Activated effector memory CD4-positive, alpha-beta T cell treated with Interleukin-2 at 50 U/mL for 16 hours (primary cell): ENCODE results near the gene TMEM198.

Source experiments
- DNase-seq: peaks from one replicate; pipeline ENCODE4 v3.0.0-alpha.2; 2020

Gene TMEM198

DNA sequence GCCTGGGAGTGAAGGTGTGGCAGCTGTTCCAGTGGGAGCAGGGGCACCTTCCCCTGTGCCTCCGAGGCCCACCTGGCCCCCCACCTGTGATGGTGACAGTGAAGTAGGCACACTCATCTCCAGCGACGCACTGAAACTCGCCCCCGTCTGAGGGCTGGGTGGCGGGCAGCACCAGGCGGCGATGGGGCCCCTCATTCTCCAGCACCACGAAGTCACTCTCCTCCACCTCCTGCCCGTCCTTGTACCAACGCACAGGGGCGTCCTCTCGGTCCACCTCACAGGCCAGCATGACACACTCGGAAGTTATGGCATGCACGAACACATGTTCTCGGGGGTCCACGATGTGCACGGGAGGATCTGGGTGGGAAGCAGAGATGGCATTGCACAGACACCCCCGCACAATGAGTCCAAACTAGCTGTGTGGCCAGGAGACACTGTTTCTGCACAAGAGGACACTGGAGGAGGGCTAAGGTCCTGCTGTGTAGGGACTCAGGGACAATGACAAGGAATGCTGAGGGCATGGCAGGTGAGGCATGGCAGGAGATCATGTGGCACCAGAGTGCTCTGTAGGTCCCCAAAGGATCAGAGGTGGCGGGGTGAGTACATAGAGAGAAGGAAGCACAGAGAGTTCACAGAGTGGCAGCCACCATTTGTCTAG is 19.6 kb downstream of the TMEM198 start:
- no peak for DNase-seq

DNA sequence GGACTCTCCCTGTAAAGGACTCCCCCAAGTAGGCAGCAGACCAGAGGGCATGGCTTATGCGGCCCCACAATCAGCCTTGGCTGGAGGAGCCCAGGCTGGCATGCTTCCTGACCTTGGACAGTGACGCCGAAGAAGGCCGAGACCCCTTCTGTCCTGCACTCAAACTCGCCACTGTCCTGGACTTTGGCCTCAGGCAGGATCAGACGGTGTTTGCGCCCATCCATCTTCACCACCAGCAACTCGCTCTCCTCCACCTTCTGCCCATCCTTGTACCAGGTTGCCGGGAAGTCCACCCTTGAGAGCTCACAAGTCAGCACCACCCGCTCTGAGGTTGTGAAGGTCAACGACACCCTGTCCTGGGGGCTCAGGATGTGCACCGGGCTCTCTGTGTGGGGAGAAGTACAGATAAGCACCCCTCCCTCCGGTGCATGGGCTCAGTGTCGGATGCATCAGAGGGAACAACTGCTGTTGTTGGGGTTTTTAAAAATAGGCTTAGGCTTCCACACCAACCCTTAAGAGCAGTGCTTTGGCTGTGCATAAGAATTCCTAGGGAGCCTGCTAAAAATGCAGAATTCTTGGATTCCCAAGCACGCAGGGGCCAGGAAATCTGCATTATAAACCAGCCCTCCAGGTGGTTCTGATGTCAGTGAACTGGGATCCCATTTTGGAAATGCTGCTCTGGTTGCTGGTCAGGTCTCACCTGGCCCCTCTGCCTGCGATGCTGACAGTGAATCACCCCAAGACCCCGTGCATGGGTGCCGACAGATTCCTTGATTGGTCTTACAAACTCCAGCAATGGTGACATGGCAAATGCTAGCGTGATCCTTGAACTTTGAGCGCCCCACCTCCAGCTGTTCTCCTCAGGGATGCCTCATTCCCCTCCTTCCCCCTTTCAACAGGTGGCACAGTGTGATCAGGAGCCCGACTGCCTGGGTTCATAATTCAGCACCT is 21.6 kb downstream of the TMEM198 start:
- no peak for DNase-seq

DNA sequence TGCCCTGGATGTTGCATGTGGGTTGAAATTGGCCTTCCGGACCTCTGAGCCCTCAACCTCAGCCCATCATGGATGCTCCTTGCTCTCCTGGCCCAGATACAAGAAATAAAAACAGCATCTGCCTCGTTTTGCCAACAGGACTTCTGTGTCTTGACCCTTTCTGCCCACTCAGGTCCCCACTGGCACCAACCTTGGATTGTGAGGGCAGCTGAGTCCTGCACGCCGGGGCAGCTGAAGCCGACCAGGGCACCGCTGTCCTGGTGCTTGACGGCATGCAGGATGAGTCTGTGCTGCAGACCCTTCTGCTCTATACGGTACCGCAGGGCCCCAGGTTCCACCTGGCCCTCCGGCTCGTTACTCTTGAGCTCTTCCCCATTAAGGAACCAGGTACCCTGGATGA is 22.8 kb downstream of the TMEM198 start:
- DNase-seq, result no peak

DNA sequence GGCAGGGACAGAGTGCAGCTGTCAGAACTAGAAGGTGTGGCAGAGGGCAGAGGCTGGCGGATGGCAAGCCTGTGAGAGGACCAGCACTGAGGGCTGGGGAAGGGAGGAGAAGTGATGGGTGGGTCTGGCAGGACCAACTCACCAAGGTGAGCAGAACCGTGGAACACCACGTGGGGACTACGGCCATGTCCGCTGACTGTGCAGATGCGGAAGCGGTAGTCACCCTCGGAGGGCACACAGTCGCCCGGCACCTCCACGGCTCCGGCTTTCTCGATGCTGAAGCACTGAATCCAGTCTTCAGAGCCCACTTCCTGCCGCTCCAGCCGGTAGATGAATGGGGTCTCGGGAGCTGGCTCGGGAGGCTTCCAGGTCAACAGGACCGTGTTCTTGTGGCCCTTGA is 23.3 kb downstream of the TMEM198 start:
- DNase-seq, result no peak

DNA sequence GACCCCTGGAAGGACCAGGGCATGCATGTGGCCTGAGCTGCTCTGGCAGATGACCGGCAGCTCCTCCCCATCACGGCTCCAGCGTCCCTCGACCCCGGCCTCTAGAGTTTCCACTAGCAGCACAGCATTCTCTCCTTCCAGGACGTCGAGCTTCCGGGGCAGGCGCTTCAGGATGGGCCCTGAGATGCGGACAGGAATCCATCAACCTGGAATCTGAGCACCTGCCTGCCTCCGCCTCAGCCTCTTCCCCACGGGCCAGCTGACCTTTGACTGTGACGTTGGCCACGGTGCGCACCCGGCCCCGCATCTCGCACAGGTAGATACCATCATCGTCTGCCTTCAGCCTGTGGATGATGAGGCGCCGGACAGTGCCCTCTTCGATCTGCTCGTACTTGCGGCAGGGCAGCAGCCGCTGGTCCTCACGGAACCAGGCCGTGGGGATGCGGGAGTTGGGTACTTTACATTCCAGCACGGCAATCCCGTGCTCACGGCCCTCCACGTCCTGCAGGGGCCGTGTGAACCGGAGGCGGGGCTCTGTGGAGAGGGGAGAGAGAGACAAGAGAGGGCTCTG is 24.0 kb downstream of the TMEM198 start:
- DNase-seq, result no peak

DNA sequence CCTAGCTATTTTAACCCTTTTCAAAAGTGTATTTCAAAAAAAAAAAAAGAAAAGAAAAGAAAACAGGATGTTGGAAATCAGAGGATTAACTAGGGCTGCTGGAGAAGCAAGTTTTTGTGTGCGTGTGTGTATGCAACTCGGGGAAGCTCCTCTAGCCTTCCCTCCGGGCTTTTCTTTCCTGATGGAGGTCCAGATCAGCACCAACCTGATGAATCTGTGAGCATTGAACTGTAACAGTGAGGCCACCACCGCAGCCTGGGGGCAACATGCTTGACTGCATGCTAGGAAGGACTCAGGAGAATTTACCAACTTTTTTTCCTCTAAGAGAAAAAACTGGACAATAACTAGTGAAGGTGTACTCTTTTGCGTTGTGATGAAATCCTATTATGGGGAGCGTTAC is 25.2 kb downstream of the TMEM198 start:
- no peak for DNase-seq

DNA sequence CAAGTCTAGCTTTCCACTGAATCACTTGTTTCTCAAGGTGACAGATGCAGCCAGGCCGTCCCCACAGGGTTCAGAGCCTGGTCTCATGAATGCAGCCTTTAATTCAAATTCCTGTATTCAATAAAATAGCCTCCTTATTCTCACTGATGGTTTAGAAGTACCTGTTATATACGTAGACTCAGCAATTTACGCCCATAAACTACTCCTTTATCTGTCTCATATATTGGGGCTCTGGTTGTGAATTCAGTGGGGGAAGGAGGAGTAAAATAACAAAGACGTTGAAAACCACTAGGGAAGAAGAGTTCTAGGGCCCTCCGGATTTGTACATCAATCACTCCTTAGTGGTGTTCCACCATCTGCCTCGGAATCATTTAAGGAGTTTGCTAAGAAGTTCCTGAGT is 25.8 kb downstream of the TMEM198 start:
- DNase-seq, result no peak

DNA sequence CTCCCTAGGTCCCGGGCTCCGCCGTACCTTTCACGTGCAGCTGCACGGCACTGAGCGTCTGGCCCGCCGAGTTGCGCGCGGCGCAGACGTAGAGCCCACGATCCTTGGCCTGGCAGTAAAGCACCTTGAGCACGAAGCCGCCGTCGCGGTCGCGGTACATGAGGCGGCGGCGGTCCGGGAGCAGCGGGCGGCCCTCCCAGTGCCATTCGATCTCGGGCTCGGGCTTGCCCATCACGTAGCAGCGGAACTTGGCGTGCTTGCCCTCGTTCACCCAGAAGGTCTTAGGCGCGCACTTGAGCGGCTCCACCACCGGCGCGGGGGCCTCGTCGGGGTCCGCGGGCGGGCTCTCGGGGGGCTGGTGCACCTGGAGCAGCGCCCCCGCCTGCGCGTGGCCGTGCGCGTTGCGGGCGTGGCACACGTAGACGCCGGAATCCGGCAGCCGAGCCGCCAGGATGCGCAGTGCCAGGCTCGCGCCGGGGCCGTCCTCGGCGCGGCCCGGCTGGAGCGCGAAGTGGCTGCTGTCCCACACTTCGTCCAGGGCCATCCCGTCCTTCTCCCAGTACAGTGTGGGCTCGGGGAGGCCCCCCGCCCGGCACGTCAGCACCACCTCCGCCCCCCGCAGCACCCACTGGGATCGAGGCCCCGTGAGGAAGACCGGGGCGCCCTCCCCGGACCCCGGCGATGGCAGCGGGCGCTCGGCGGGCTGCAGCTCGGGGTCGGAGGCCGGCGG is 26.5 kb downstream of the TMEM198 start:
- no peak for DNase-seq

DNA sequence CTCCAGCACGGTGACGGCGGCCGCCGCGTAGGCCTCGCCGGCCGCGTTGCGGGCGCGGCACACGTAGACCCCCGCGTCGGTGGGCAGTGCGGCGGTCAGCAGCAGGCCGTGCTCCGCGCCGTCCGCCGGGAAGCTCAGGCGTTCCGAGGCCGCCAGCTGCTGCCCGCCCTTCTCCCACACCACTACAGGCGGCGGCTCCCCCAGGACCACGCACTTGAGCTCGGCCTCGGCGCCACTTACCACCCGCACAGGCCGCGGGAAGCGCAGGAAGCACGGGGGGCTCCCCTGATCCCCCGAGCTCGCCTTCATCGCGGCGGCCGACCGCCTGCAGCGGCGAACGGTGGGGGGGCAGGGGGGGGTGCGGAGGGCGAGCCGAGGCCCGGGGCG is 27.1 kb downstream of the TMEM198 start:
- no peak for DNase-seq

DNA sequence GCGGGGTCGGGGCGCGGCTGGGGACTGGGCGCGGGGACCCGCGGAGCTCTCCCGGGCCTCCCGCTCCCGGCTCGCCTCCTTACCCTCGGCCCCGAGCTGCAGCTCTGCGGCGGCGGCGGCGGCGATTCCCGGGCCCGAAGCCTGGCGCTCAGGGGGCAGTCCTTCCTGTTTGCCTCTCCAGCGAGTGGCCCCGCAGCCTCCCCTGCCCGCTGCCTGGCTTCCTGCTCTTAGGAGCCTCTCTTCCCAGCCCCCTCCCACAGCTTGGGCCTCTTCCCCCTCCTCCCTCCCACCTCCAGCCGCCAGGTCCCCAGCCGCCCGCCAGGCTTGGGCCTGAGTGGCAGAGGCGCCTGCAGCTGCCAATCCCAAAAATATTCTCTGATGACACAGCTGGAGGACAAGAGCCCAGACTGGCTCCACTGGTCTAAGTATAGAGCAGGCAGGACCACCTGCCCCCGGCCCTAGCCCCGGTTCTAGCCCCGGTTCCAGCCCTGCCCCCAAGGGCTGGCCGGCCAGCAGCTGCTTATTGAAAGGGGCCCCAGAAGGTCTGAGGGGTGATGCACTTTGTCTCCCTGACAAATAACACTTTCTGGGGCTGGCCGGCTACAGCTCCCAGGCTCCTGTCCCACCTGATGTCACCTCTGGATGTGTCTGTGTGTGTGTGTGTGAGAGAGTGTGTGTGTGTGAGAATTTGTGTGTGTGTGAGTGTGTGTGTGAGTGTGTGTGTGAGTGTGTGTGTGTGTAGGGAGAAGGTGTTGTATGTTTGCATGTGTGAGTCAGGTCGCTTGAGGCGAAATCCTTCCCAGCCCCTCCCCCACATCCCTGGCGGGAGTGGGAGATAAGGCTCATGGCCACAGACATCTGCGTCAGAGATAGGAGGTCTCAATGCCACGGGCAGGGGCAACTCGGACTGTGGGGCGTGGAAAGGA is 27.7 kb downstream of the TMEM198 start, which contains the start of gene OBSL1:
TSS of gene OBSL1 (minus strand) at position 229 of the 926 bp plus-strand sequence. CDS start 307 bp downstream, outside the sequence.
- DNase-seq, result no peak

DNA sequence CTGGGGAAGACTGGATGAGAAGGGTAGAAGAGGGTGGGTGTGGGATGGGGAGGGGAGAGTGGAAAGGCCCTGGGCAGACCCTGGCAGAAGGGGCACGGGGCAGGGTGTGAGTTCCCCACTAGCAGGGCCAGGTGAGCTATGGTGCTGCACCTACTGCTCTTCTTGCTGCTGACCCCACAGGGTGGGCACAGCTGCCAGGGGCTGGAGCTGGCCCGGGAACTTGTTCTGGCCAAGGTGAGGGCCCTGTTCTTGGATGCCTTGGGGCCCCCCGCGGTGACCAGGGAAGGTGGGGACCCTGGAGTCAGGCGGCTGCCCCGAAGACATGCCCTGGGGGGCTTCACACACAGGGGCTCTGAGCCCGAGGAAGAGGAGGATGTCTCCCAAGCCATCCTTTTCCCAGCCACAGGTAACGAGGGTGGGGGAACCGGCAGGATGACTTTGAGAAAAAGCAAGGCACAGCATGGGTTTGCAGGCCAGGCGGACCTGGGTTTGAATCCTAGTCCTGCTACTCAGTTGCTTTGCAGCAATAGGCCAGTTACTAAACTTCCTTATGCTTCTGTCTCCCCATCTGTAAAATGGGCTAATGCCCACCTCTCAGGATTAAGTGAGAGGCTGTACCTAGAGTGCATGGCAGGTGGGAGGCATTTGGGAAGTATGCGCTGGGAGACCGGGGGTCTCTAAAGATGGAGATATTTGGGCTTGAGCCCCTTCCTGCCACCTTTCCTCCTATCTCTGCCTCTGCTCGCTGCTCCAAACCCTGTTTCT is 28.6 kb downstream of the TMEM198 start, which contains the start of gene INHA:
TSS of gene INHA (plus strand) at position 74 of the 765 bp plus-strand sequence. CDS start at position 139, 65 bp downstream.
- DNase-seq, result no peak

DNA sequence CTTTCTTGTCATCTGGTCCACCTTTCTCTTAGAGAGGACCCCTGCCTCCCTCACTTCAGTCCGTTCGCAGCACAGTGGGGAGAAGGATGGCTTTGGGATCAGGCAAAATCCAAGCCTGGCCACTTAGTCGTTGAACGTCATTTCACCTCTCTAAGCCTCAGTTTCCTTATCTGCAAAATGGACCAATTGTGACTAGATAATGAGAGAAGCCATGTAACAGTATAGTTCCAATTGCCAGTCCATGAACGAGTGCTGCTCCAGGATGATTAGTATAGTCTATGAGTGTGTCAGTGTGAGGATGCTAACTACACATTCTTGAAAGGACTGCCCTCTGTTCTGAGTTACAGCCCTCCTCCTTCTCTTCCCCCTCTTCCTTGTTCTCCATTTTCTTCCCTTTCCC is 29.3 kb downstream of the TMEM198 start:
- DNase-seq, result no peak

DNA sequence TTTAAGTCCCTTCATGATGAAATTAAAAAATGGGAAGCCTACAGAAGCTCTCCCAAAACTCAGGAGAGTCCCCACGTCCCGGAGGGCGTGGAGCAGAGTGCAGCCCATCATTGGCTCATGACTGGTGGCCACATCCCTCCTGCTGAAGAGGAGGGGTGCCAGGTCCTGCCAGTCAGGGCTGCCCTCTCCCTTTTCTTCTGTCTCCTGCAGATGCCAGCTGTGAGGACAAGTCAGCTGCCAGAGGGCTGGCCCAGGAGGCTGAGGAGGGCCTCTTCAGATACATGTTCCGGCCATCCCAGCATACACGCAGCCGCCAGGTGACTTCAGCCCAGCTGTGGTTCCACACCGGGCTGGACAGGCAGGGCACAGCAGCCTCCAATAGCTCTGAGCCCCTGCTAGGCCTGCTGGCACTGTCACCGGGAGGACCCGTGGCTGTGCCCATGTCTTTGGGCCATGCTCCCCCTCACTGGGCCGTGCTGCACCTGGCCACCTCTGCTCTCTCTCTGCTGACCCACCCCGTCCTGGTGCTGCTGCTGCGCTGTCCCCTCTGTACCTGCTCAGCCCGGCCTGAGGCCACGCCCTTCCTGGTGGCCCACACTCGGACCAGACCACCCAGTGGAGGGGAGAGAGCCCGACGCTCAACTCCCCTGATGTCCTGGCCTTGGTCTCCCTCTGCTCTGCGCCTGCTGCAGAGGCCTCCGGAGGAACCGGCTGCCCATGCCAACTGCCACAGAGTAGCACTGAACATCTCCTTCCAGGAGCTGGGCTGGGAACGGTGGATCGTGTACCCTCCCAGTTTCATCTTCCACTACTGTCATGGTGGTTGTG is 30.9 kb downstream of the TMEM198 start:
- DNase-seq, result no peak

DNA sequence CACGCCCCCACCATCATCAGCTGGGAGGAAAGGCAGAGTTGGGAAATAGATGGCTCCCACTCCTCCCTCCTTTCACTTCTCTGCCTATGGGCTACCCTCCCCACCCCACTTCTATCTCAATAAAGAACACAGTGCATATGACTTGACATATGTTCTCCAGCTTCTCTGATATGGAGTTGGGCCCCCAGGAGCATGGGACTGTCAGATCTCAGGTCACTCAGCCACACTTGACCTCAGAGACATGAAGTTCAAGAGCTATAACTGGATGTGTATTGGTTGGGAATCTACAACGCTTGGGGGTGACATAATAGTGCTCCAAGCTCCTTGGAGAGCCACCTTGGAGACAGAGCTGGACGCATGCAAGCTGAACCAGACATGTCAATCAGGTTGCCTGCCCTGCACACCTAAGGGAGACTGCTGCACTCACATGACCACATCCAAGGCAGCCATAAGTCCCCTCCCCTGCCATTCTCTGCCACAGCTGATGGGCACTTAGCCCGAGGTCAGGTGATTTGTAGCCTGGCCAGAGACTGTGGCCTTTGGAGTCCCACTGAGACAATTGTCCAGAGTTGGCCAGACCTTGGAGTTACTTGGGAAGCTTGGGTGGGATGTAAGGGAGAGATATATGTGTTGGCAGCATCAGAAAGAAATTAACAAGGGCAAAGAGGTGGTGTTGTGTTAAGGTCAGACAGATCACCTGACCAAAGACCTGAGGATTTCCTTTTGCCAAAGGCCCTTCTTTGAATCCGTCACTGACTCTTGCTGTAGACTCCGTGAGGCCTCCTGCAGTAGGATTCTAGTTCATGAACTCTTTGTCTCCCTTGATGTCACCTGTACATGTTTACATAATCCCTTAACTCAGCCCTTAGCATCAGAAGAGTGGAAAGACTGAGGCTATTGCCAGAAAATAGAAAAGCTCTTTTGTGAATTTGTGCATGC is 32.0 kb downstream of the TMEM198 start:
- DNase-seq, result no peak

DNA sequence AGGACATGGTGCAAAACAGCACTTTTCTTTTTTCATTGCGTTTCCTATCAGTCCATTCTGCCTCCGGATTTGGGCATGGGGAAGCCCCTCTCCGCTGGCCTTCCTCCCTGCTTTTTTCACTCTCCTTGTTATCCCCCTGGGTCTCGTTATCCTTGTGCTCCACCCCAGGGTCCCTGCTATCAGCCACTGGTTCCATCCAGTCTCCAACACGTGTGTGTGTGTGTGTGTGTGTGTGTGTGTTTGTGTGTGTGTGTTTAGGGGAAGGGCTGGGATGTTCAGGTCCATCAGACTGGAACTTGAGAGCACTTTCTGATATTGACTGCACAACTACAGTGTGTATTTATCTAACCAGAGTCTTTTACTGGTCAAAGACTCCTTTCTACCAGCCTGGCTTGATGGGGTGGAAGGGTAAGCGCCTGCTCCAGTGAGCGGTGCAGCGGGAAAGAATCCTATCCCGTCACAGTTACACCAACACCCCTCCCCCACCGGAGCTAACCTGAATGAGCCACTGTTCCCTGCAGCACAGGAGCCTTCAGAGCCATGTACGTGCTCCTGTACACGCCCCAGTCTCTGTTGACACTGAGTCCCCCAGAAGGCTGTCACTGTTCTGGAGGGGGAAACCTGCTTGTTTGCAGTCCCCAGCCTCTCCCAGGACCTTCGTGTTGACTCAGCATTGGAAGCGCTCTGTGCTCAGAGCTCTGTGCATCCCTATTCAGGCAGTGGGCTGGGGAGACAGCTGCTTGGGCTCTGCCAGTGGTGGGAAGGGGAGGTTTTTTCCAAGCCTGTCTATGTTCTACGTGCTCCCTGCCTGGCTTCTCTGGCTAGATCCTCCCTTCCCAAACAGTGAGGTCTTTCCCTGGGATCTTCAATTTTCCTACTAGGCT is 32.9 kb downstream of the TMEM198 start:
- DNase-seq, result no peak

DNA sequence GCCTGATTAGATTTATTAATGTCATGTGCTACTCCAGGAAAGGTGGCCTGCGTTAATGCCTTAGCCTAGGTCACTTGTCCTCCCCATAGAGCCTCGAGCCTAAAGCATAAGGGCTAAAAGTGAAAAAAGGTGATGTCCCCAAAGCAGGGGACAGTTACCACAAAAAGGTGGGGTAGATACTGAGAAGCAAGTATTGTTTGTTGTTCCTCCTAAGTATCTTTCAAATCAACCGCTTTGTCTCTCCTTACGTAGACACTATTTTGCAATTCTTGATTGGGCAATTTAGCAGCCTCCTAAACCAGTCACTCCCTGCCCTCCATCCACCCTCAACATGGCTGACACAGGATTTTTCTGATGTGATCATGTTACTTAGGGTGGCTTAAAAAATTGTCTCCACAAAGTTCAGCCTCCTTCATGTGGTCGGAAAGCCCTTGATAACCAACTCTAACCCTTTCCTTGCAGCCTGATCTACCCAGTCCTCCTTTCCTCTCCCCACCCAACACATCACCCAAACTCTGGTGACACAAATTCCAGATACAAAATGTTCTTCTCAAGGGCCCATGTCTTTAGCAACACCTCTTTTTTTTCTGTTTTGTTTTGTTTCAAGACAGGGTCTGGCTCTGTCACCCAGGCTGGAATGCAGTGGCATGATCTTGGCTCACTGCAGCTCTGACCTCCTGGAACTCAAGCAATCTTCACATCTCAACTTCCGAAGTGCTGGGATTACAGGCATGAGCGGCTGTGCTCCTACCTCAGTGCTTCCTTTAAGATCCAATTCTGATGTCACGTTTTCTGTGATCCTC is 35.2 kb downstream of the TMEM198 start:
- no peak for DNase-seq

DNA sequence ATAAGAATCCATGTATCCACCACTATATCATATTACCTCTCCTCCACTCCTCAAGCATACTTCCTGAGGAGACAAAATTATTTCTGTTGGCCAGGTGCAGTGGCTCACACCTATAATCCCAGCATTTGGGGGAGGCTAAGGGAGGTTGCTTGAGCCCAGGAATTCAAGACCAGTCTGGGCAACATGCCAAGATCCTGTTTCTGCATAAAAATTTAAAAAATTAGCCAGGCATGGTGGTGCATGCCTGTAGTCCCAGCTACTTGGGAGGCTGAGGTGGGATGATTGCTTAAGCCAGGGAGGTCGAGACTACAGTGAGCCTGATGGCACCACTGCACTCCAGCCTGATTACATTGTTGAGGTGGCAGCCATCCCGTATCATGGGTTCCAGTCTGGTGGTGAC is 37.5 kb downstream of the TMEM198 start:
- DNase-seq, result no peak
